Neuronal stem cell (in vitro differentiated cells): ENCODE results near the gene OSBPL6.

Experiments
- DNase-seq: peaks from one replicate; pipeline ENCODE4 v3.0.0-alpha.2; 2013; ENCODE audit warnings: low spot score
- H2AFZ ChIP-seq: one replicate; pipeline ENCODE4 v1.6.1; 2013; ENCODE audit warnings: mild to moderate bottlenecking, low read length, inconsistent platforms
- H2AK5ac ChIP-seq: 2 replicates; pipeline ENCODE4 v1.6.1; 2013; ENCODE audit warnings: low read depth, mild to moderate bottlenecking, inconsistent platforms, low read length, moderate library complexity, mixed read lengths
- H2BK120ac ChIP-seq: 2 replicates; pipeline ENCODE4 v1.6.1; 2013; ENCODE audit warnings: low read depth, mild to moderate bottlenecking, inconsistent platforms, low read length, moderate library complexity, mixed read lengths
- H2BK12ac ChIP-seq: one replicate; pipeline ENCODE4 v1.6.1; 2013; ENCODE audit warnings: low read length, inconsistent platforms
- H2BK15ac ChIP-seq: 2 replicates; pipeline ENCODE4 v1.6.1; 2013; ENCODE audit warnings: mild to moderate bottlenecking, low read length, inconsistent platforms, mixed read lengths
- H2BK5ac ChIP-seq: one replicate; pipeline ENCODE4 v1.6.1; 2013; ENCODE audit warnings: inconsistent platforms, mild to moderate bottlenecking, low read length, moderate library complexity
- H3K14ac ChIP-seq: one replicate; pipeline ENCODE4 v1.6.1; 2013; ENCODE audit warnings: low read length, inconsistent platforms
- H3K18ac ChIP-seq: 2 replicates; pipeline ENCODE4 v1.6.1; 2013; ENCODE audit warnings: low read length, inconsistent platforms
- H3K23ac ChIP-seq: 2 replicates; pipeline ENCODE4 v1.6.1; 2013; ENCODE audit warnings: low read depth, mild to moderate bottlenecking, mixed read lengths, low read length, inconsistent platforms; ENCODE audit not compliant: poor library complexity
- H3K27ac ChIP-seq: replicated peaks from 3 replicates; pipeline ENCODE4 v1.5.1; 2013; ENCODE audit warnings: low read length, inconsistent platforms
- H3K27me3 ChIP-seq, 3 experiments: 2 replicates each; pipeline ENCODE4 v1.6.1; 2013; ENCODE audit warnings: low read length in 3 of 3, mild to moderate bottlenecking in 2 of 3, inconsistent platforms in 1 of 3, low read depth in 1 of 3, mixed read lengths in 1 of 3, moderate library complexity in 1 of 3; ENCODE audit not compliant: control insufficient read depth in 3 of 3, insufficient read depth in 3 of 3
- H3K36me3 ChIP-seq, 2 donors: replicated peaks in 1 of 2; 2 replicates each; pipeline ENCODE4 v1.6.1; 2013; ENCODE audit warnings: low read length in 2 of 2; ENCODE audit not compliant: control insufficient read depth in 2 of 2, insufficient read depth in 2 of 2
- H3K4ac ChIP-seq: 2 replicates; pipeline ENCODE4 v1.6.1; 2013; ENCODE audit warnings: inconsistent platforms, mild to moderate bottlenecking, low read length, moderate library complexity
- H3K4me1 ChIP-seq, 2 donors: 1 replicate in 1 of 2; 2 replicates in 1 of 2; pipeline ENCODE4 v1.6.1; 2013; ENCODE audit warnings: low read length in 2 of 2, low read depth in 1 of 2; ENCODE audit not compliant: control insufficient read depth in 2 of 2, insufficient read depth in 1 of 2
- H3K4me2 ChIP-seq: one replicate; pipeline ENCODE4 v1.6.1; 2013; ENCODE audit warnings: mild to moderate bottlenecking, low read length, inconsistent platforms; ENCODE audit not compliant: insufficient read depth, poor library complexity, severe bottlenecking
- H3K4me3 ChIP-seq, 2 donors: 2 replicates each; pipeline ENCODE4 v1.5.1; 2013; ENCODE audit warnings: low read length in 2 of 2, mild to moderate bottlenecking in 2 of 2, inconsistent platforms in 1 of 2, moderate library complexity in 1 of 2
- H3K79me1 ChIP-seq: one replicate; pipeline ENCODE4 v1.6.1; 2013; ENCODE audit warnings: low read depth, mild to moderate bottlenecking, inconsistent platforms, low read length, moderate library complexity
- H3K9ac ChIP-seq: one replicate; pipeline ENCODE4 v1.6.1; 2013; ENCODE audit warnings: mild to moderate bottlenecking, low read depth, low read length, inconsistent platforms; ENCODE audit not compliant: poor library complexity
- H3K9me3 ChIP-seq, 2 donors: replicated peaks in 1 of 2; 2 replicates each; pipeline versions ENCODE3 to v1.6.1; 2013; ENCODE audit warnings: low read length in 2 of 2, mild to moderate bottlenecking in 2 of 2, inconsistent platforms in 1 of 2, low read depth in 1 of 2, mixed read lengths in 1 of 2, moderate library complexity in 1 of 2; ENCODE audit not compliant: control insufficient read depth in 2 of 2, insufficient read depth in 1 of 2
- H4K8ac ChIP-seq: one replicate; pipeline ENCODE4 v1.6.1; 2013; ENCODE audit warnings: low read depth, mild to moderate bottlenecking, inconsistent platforms, low read length, moderate library complexity
- H4K91ac ChIP-seq: one replicate; pipeline ENCODE4 v1.6.1; 2013; ENCODE audit warnings: low read length, low read depth, mild to moderate bottlenecking, inconsistent platforms; ENCODE audit not compliant: poor library complexity
- WGBS, 2 donors: extraction: QIAGEN DNeasy Blood & Tissue Kit; methylation state at CpG; one replicate each; pipeline ENCODE4 v1.1.7; 2013; ENCODE audit warnings: missing lambda C conversion rate in 2 of 2, mixed read lengths in 1 of 2; ENCODE audit not compliant: insufficient read length in 2 of 2, insufficient replicate concordance in 1 of 2; ENCODE audit errors: extremely low coverage in 2 of 2; 5-methylcytosine and 5-hydroxymethylcytosine counted together

The OSBPL6 gene

GRCh38 chr2:178213991-178214390, 19.7 kb downstream of the OSBPL6 start:
- Histone ChIP-seq H3K9ac (no peak overlapping the region), H2AK5ac (no peak overlapping the region), H2BK120ac (no peak overlapping the region), H3K4me1 (peaks cover 6 to 12% of the 10 kb centered on the region in 2 donors), H3K18ac (no peak overlapping the region), H3K79me1 (no peaks in the 10 kb centered on the region), H2BK15ac (no peak overlapping the region), H3K4me3 (no peak overlapping the region), H3K23ac (no peak overlapping the region), H4K8ac (no peak overlapping the region), H3K4me2 (no peak overlapping the region), H3K27ac (no peak overlapping the region), H3K14ac (no peak overlapping the region), H3K36me3 (no peaks in the 10 kb centered on the region), H2BK5ac (no peak overlapping the region), H3K4ac (no peak overlapping the region), H3K27me3 (no peaks in the 10 kb centered on the region), H3K9me3 (no peaks in the 10 kb centered on the region), H4K91ac (no peak overlapping the region), H2AFZ (no peak overlapping the region), H2BK12ac (no peak overlapping the region)
- WGBS, 2 donors, result no CpG with 5 or more reads among the region's 1 CpG
- DNase-seq, result no peak

GRCh38 chr2:178219247-178219646, 24.9 kb downstream of the OSBPL6 start:
- WGBS, 2 donors, result no CpG with 5 or more reads among the region's 1 CpG
- Histone ChIP-seq H3K23ac (no peak overlapping the region), H3K18ac (no peak overlapping the region), H3K9me3 (no peaks in the 10 kb centered on the region), H3K4me2 (no peak overlapping the region), H2AK5ac (no peak overlapping the region), H3K4ac (no peak overlapping the region), H3K14ac (no peak overlapping the region), H3K27me3 (no peaks in the 10 kb centered on the region), H3K27ac (no peak overlapping the region), H3K36me3 (no peaks in the 10 kb centered on the region), H3K4me1 (peaks cover 8 to 9% of the 10 kb centered on the region in 2 donors), H2AFZ (no peak overlapping the region), H3K9ac (no peak overlapping the region), H3K4me3 (no peak overlapping the region), H2BK15ac (no peak overlapping the region), H2BK120ac (no peak overlapping the region), H3K79me1 (no peaks in the 10 kb centered on the region), H4K8ac (no peak overlapping the region), H2BK12ac (no peak overlapping the region), H4K91ac (no peak overlapping the region), H2BK5ac (no peak overlapping the region)
- DNase-seq, result no peak

- DNase-seq, result no peak
- Histone ChIP-seq H2BK12ac (no peak overlapping the region), H3K79me1 (no peaks in the 10 kb centered on the region), H3K18ac (no peak overlapping the region), H2AFZ (no peak overlapping the region), H3K27ac (no peak overlapping the region), H2AK5ac (no peak overlapping the region), H3K4me1 (peaks cover 16 to 22% of the 10 kb centered on the region in 2 donors), H2BK5ac (no peak overlapping the region), H3K4ac (no peak overlapping the region), H2BK120ac (no peak overlapping the region), H3K36me3 (no peaks in the 10 kb centered on the region), H3K9ac (no peak overlapping the region), H3K4me3 (no peak overlapping the region), H4K8ac (no peak overlapping the region), H3K14ac (peak overlapping the region; percentile 49), H3K23ac (no peak overlapping the region), H4K91ac (no peak overlapping the region), H3K9me3 (no peaks in the 10 kb centered on the region), H2BK15ac (no peak overlapping the region), H3K27me3 (no peaks in the 10 kb centered on the region), H3K4me2 (no peak overlapping the region)
- no CpG with 5 or more reads among the region's 4 CpGs for WGBS, 2 donors
Observed at GRCh38 chr2:178220814-178221213, 26.5 kb downstream of the OSBPL6 start.

- no peak overlapping the region for H2BK120ac ChIP-seq
- H2AK5ac ChIP-seq, result no peak overlapping the region
- no peak overlapping the region for H3K4me2 ChIP-seq
- H3K14ac ChIP-seq, result no peak overlapping the region
- no peak overlapping the region for H3K4me3 ChIP-seq
- peaks cover 0 to 2% of the 10 kb centered on the region in 2 donors for H3K9me3 ChIP-seq
- WGBS, 2 donors, result no CpG with 5 or more reads among the region's 1 CpG
- no peak overlapping the region for H2AFZ ChIP-seq
- no peaks in the 10 kb centered on the region for H3K27me3 ChIP-seq
- H4K8ac ChIP-seq, result no peak overlapping the region
- no peak for DNase-seq
- no peak overlapping the region for H2BK12ac ChIP-seq
- H3K36me3 ChIP-seq, result no peaks in the 10 kb centered on the region
- no peak overlapping the region for H3K23ac ChIP-seq
- no peaks in the 10 kb centered on the region for H3K79me1 ChIP-seq
- H3K4me1 ChIP-seq, result peaks cover 17 to 22% of the 10 kb centered on the region in 2 donors
- H3K9ac ChIP-seq, result no peak overlapping the region
- H3K27ac ChIP-seq, result no peak overlapping the region
- no peak overlapping the region for H3K4ac ChIP-seq
- H3K18ac ChIP-seq, result no peak overlapping the region
- H2BK5ac ChIP-seq, result no peak overlapping the region
- no peak overlapping the region for H2BK15ac ChIP-seq
- no peak overlapping the region for H4K91ac ChIP-seq
Observed at GRCh38 chr2:178221556-178221955, 27.2 kb downstream of the OSBPL6 start.
